GM19372 (cell line): ENCODE measurements around the gene COX7B2.

ENCODE experiments used
- ATAC-seq: cut with Tn5 transposase; IDR thresholded peaks from one replicate; pipeline ENCODE4 v1.9.1; 2021; ENCODE audit warnings: mild to moderate bottlenecking, low read depth, moderate library complexity; ENCODE audit not compliant: unreplicated experiment

COX7B2 gene

GRCh38 chr4:46765465-46765864 lies 143.6 kb downstream of the COX7B2 start:
- ATAC-seq: no peak

- no peak for ATAC-seq
Measured at GRCh38 chr4:46730075-46730474, 179.0 kb downstream of the COX7B2 start.

GRCh38 chr4:46720055-46720454 lies 189.0 kb downstream of the COX7B2 start:
- no peak for ATAC-seq

- ATAC-seq: no peak
Measured at GRCh38 chr4:46717950-46718349, 191.1 kb downstream of the COX7B2 start.

- ATAC-seq: no peak
Measured at GRCh38 chr4:46715468-46715867, 193.6 kb downstream of the COX7B2 start.

GRCh38 chr4:46698891-46699290 lies 210.2 kb downstream of the COX7B2 start:
- no peak for ATAC-seq
